Thyroid gland (tissue), 4 donors: ENCODE results near the gene SORCS2.

ENCODE experiments used
- POLR2A ChIP-seq, 2 donors: fragments of 450-650 bp; IDR thresholded peaks; one replicate each; pipeline ENCODE4 v1.6.1; 2017; ENCODE audit warnings: antibody characterized with exemption in 2 of 2, mild to moderate bottlenecking in 2 of 2, moderate library complexity in 1 of 2
- TF ChIP-seq, protein P1 (sequence below), 6 experiments: fragments of 200-600 bp in 3 of 6; fragments of 450-650 bp in 3 of 6; sonication (generic) in 3 of 6; IDR thresholded peaks; one replicate each; pipeline ENCODE4 v1.5.1; 2016 to 2019; ENCODE audit warnings: antibody characterized with exemption in 6 of 6, mild to moderate bottlenecking in 2 of 6, inconsistent platforms in 1 of 6, moderate library complexity in 1 of 6

- TF ChIP-seq, protein P1, sequence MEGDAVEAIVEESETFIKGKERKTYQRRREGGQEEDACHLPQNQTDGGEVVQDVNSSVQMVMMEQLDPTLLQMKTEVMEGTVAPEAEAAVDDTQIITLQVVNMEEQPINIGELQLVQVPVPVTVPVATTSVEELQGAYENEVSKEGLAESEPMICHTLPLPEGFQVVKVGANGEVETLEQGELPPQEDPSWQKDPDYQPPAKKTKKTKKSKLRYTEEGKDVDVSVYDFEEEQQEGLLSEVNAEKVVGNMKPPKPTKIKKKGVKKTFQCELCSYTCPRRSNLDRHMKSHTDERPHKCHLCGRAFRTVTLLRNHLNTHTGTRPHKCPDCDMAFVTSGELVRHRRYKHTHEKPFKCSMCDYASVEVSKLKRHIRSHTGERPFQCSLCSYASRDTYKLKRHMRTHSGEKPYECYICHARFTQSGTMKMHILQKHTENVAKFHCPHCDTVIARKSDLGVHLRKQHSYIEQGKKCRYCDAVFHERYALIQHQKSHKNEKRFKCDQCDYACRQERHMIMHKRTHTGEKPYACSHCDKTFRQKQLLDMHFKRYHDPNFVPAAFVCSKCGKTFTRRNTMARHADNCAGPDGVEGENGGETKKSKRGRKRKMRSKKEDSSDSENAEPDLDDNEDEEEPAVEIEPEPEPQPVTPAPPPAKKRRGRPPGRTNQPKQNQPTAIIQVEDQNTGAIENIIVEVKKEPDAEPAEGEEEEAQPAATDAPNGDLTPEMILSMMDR (IDR thresholded peaks at IDR 0.05): no peak
- TF ChIP-seq POLR2A (IDR thresholded peaks at IDR 0.05): no peak
Measured at GRCh38 chr4:7410446-7410845, 218.1 kb downstream of the SORCS2 start.
